H9 (cell line): ENCODE measurements around the gene TBC1D8B. TPM values are rescaled to one million over a fixed set of nuclear protein-coding genes. Genes with fewer than 3 reads are reported as not detected.
"Not testable (repeated sequence)": the region's sequence is repeated elsewhere in the genome, so short reads cannot be mapped to it uniquely, and the experiment has no call there.

Experiments used
- DNase-seq: peaks from one replicate; pipeline ENCODE4 v3.0.0-alpha.2; 2017
- H2AFZ ChIP-seq: one replicate; pipeline ENCODE4 v1.6.1; 2013; ENCODE audit warnings: mild to moderate bottlenecking, low read length, control low read depth, moderate library complexity
- H2AK5ac ChIP-seq: 2 replicates; pipeline ENCODE4 v1.6.1; 2013; ENCODE audit warnings: low read length, control low read depth, mixed read lengths; ENCODE audit not compliant: insufficient read length
- H2BK120ac ChIP-seq: one replicate; pipeline ENCODE4 v1.6.1; 2013; ENCODE audit warnings: low read depth, mild to moderate bottlenecking, low read length, control low read depth, inconsistent platforms; ENCODE audit not compliant: poor library complexity, severe bottlenecking
- H2BK12ac ChIP-seq: 2 replicates; pipeline ENCODE4 v1.6.1; 2013; ENCODE audit warnings: low read length, control low read depth, mixed read lengths, low read depth; ENCODE audit not compliant: insufficient read length
- H2BK15ac ChIP-seq: 2 replicates; pipeline ENCODE4 v1.6.1; 2013; ENCODE audit warnings: low read depth, low read length, control low read depth
- H2BK20ac ChIP-seq: one replicate; pipeline ENCODE4 v1.6.1; 2013; ENCODE audit warnings: low read depth, mild to moderate bottlenecking, low read length, control low read depth, inconsistent platforms; ENCODE audit not compliant: poor library complexity, severe bottlenecking
- H2BK5ac ChIP-seq: 2 replicates; pipeline ENCODE4 v1.6.1; 2013; ENCODE audit warnings: low read length, control low read depth, mixed read lengths; ENCODE audit not compliant: insufficient read length
- H3K14ac ChIP-seq: 2 replicates; pipeline ENCODE4 v1.6.1; 2013; ENCODE audit warnings: low read length, control low read depth; ENCODE audit not compliant: insufficient read depth
- H3K18ac ChIP-seq: 2 replicates; pipeline ENCODE4 v1.6.1; 2013; ENCODE audit warnings: low read depth, mild to moderate bottlenecking, mixed read lengths, low read length, control low read depth; ENCODE audit not compliant: insufficient read length
- H3K23ac ChIP-seq: 2 replicates; pipeline ENCODE4 v1.6.1; 2013; ENCODE audit warnings: low read length, control low read depth, mixed read lengths, low read depth; ENCODE audit not compliant: insufficient read length
- H3K23me2 ChIP-seq: 2 replicates; pipeline ENCODE4 v1.6.1; 2013; ENCODE audit warnings: low read depth, mild to moderate bottlenecking, mixed read lengths, low read length, control low read depth; ENCODE audit not compliant: insufficient read length, poor library complexity, severe bottlenecking
- H3K27ac ChIP-seq: 2 replicates; pipeline ENCODE4 v1.5.1; 2013; ENCODE audit warnings: low read length, control low read depth, mixed read lengths, low read depth; ENCODE audit not compliant: insufficient read length
- H3K27me3 ChIP-seq: 2 replicates; pipeline ENCODE4 v1.6.1; 2013; ENCODE audit warnings: low read length, control low read depth, inconsistent platforms; ENCODE audit not compliant: insufficient read depth
- H3K4ac ChIP-seq: 2 replicates; pipeline ENCODE4 v1.6.1; 2013; ENCODE audit warnings: low read depth, mild to moderate bottlenecking, control low read depth, inconsistent platforms, low read length, moderate library complexity
- H3K4me1 ChIP-seq: 2 replicates; pipeline ENCODE4 v1.6.1; 2013; ENCODE audit warnings: low read length, control low read depth, inconsistent platforms; ENCODE audit not compliant: insufficient read depth
- H3K4me2 ChIP-seq: 2 replicates; pipeline ENCODE4 v1.6.1; 2013; ENCODE audit warnings: low read length, control low read depth, mixed read lengths; ENCODE audit not compliant: insufficient read length, insufficient read depth
- H3K56ac ChIP-seq: 2 replicates; pipeline ENCODE4 v1.6.1; 2013; ENCODE audit warnings: low read depth, mild to moderate bottlenecking, mixed read lengths, low read length, control low read depth; ENCODE audit not compliant: insufficient read length
- H3K79me1 ChIP-seq: 2 replicates; pipeline ENCODE4 v1.6.1; 2013; ENCODE audit warnings: low read depth, mild to moderate bottlenecking, moderate library complexity, low read length, control low read depth, inconsistent platforms; ENCODE audit not compliant: insufficient read depth, poor library complexity, severe bottlenecking
- H3K79me2 ChIP-seq: 2 replicates; pipeline ENCODE4 v1.6.1; 2013; ENCODE audit warnings: low read length, control low read depth, inconsistent platforms; ENCODE audit not compliant: insufficient read depth
- H3K9ac ChIP-seq: 2 replicates; pipeline ENCODE4 v1.6.1; 2013; ENCODE audit warnings: low read length, control low read depth, mixed read lengths; ENCODE audit not compliant: insufficient read length; ENCODE audit errors: extremely low read depth
- H3K9me3 ChIP-seq: one replicate; pipeline ENCODE4 v1.6.1; 2013; ENCODE audit warnings: low read depth, low read length, inconsistent platforms; ENCODE audit not compliant: control insufficient read depth
- H3T11ph ChIP-seq: one replicate; pipeline ENCODE4 v1.6.1; 2013; ENCODE audit warnings: mild to moderate bottlenecking, low read length, control low read depth, inconsistent platforms
- H4K20me1 ChIP-seq: one replicate; pipeline ENCODE4 v1.6.1; 2013; ENCODE audit not compliant: control insufficient read depth, insufficient read length, insufficient read depth
- H4K5ac ChIP-seq: 2 replicates; pipeline ENCODE4 v1.6.1; 2013; ENCODE audit warnings: low read depth, mild to moderate bottlenecking, mixed read lengths, low read length, control low read depth; ENCODE audit not compliant: insufficient read length
- H4K8ac ChIP-seq: replicated peaks from 2 replicates; pipeline ENCODE4 v1.6.1; 2013; ENCODE audit warnings: low read length, control low read depth, mixed read lengths, low read depth; ENCODE audit not compliant: insufficient read length
- H4K91ac ChIP-seq: 2 replicates; pipeline ENCODE4 v1.6.1; 2013; ENCODE audit warnings: low read depth, mild to moderate bottlenecking, moderate library complexity, mixed read lengths, low read length, control low read depth; ENCODE audit not compliant: insufficient read length
- H3K27ac Mint-ChIP-seq, 3 experiments: 2 replicates in 2 of 3; 3 replicates in 1 of 3; pipeline ENCODE4 v1.8.0; 2020 to 2021; ENCODE audit warnings: mixed read lengths in 3 of 3, mild to moderate bottlenecking in 1 of 3, moderate library complexity in 1 of 3
- H3K27me3 Mint-ChIP-seq: 2 replicates; pipeline ENCODE4 v1.8.0; 2021; ENCODE audit warnings: low read depth, mild to moderate bottlenecking, moderate library complexity, mixed read lengths
- H3K36me3 Mint-ChIP-seq, 3 experiments: 2 replicates in 2 of 3; 3 replicates in 1 of 3; pipeline ENCODE4 v1.8.0; 2020 to 2021; ENCODE audit warnings: low read depth in 3 of 3, mixed read lengths in 3 of 3; ENCODE audit not compliant: insufficient read depth in 1 of 3
- H3K4me1 Mint-ChIP-seq, 2 experiments: 2 replicates each; pipeline ENCODE4 v1.8.0; 2020; ENCODE audit warnings: mixed read lengths in 2 of 2
- H3K4me3 Mint-ChIP-seq, 2 experiments: 2 replicates in 1 of 2; 3 replicates in 1 of 2; pipeline ENCODE4 v1.8.0; 2020 to 2021; ENCODE audit warnings: mild to moderate bottlenecking in 2 of 2, mixed read lengths in 2 of 2, moderate library complexity in 1 of 2
- H3K9me3 Mint-ChIP-seq, 2 experiments: 2 replicates in 1 of 2; 3 replicates in 1 of 2; pipeline ENCODE4 v1.8.0; 2020; ENCODE audit warnings: mild to moderate bottlenecking in 2 of 2, mixed read lengths in 2 of 2, moderate library complexity in 1 of 2
- WGBS: extraction: QIAGEN DNeasy Blood & Tissue Kit; methylation state at CpG from one replicate; pipeline ENCODE4 v1.1.7; 2013; ENCODE audit warnings: missing lambda C conversion rate, low lambda C conversion rate, mixed read lengths; ENCODE audit not compliant: insufficient read length; ENCODE audit errors: extremely low coverage; 5-methylcytosine and 5-hydroxymethylcytosine counted together
- total RNA-seq: library from RNA; stranded (reverse); gene quantifications from 2 replicates; pipeline ENCODE4 v1.2.1, GENCODE V29; 2021

Gene TBC1D8B
- total RNA-seq, 1 experiment from 2014 or later: 2.6 TPM

DNA sequence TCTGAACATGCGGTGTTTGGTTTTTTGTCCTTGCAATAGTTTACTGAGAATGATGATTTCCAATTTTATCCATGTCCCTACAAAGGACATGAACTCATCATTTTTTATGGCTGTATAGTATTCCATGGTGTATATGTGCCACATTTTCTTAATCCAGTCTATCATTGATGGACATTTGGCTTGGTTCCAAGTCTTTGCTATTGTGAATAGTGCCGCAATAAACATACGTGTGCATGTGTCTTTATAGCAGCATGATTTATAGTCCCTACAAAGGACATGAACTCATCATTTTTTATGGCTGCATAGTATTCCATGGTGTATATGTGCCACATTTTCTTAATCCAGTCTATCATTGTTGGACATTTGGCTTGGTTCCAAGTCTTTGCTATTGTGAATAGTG is 11.6 kb downstream of the TBC1D8B start:
- not testable (repeated sequence) for H2AK5ac ChIP-seq, H3K9ac ChIP-seq, H3K4ac ChIP-seq, DNase-seq, H3K4me1 Mint-ChIP-seq, H3K9me3 ChIP-seq, H3K27ac Mint-ChIP-seq, H4K5ac ChIP-seq, H3K27me3 Mint-ChIP-seq, H3T11ph ChIP-seq, H4K91ac ChIP-seq, H3K4me1 ChIP-seq, H3K27me3 ChIP-seq, H3K18ac ChIP-seq, H3K23me2 ChIP-seq, H2BK5ac ChIP-seq, H4K8ac ChIP-seq, H3K36me3 Mint-ChIP-seq, H3K27ac ChIP-seq, H2AFZ ChIP-seq, H3K14ac ChIP-seq, H3K4me3 Mint-ChIP-seq, H2BK20ac ChIP-seq, H3K23ac ChIP-seq, H2BK15ac ChIP-seq, H3K79me1 ChIP-seq, H4K20me1 ChIP-seq, H3K79me2 ChIP-seq, H2BK12ac ChIP-seq, H3K4me2 ChIP-seq, H3K56ac ChIP-seq, H2BK120ac ChIP-seq
- H3K9me3 Mint-ChIP-seq: peaks cover 2 to 36% of the 10 kb centered on the region in 2 experiments; a peak in 4 of 5 replicates
- WGBS: no CpG with 5 or more reads among the region's 3 CpGs
